ENCODE results near the gene PCOLCE2. TPM values are rescaled to one million over a fixed set of nuclear protein-coding genes. Genes with fewer than 3 reads are reported as not detected.

Gene PCOLCE2
- total and polyA plus RNA-seq, 8 donors = 0.23 to 2.5 (median 0.66) TPM

DNA sequence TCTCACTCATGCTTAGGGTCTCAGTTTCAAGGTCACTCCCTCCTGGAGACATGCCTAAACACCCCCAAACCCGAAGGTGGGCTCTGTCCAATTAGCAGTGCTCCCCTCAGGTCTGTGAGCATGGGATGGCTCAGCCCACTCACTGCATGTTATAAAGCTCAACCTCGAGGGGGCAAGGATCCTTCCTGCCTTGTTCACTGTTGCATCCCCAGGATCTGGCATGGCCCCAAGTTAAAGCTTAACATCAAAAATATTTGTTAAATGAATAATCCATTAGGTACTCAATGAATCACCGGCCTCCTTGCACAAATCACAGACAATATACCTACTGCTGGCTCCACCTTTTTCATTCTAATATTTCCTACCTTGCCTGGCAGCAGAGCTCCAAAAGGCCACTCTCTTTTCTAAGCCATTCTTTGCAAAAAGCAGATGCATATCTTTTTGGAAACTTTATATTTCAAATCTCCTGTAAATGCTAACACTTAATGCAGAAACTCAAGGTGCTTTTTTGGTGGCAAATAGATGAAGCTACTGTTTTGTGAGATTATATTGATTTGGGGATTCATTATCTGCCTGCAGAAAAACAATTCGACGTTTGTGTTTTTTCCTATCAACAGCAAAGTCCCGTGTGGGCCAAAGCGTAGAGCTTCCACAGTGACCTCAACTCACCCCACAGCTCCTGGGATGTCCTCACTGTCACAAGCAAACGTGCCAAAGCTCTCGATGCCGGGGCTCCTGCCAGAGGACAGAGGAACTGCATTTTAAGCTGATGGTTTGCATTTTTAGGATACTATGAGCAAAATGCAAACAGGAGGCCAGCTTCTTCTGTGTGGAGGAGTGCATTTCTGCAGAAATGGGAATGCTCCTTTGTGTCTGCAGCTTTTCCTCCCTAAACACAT is 35.4 kb downstream of the PCOLCE2 start:
- FAIRE-seq = no peak
- no peaks in the 10 kb centered on the region for H3K27me3 ChIP-seq
- DNase-seq = peak in 1 of 6 donors; percentile 20
- H3K27ac ChIP-seq = no peak overlapping the region
- no peak for TF ChIP-seq CTCF (IDR thresholded peaks at IDR 0.05)
- 24 to 26% methylated on average over 10 of the region's 10 CpGs for WGBS, 2 donors
- no peaks in the 10 kb centered on the region for H3K9me3 ChIP-seq
- no peak overlapping the region for H3K4me3 ChIP-seq
- ATAC-seq = peak in 3 of 4 donors; percentile 4 to 17 (median 14)
- peaks cover 0 to 3% (median 0%) of the 10 kb centered on the region in 3 donors for H3K4me1 ChIP-seq
- intact Hi-C loops (cut with DNase I) = no loop called here
- H3K36me3 ChIP-seq = no peaks in the 10 kb centered on the region

DNA sequence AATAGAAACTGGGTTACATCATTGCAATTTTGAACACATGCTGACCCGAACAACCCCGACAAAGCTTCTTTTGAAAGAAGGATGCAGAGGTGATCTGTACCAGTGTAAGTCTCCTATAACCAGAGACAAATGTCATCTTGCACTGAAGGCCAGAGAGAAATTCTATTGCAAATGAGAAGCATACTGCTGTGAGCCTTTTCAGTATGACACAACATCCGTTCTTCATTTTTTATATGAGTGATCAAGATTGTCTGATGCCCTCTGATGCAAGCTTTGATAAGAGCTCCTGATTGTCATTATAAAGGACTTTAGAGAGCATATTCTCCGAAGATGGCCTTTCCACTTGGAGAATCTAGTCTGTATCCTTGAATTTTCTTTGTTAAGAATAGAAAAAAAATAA is 36.9 kb downstream of the PCOLCE2 start:
- Histone ChIP-seq H3K36me3 (no peaks in the 10 kb centered on the region), H3K9me3 (no peaks in the 10 kb centered on the region), H3K4me3 (no peak overlapping the region), H3K4me1 (peaks cover 0 to 7% (median 0%) of the 10 kb centered on the region in 3 donors), H3K27ac (no peak overlapping the region), H3K27me3 (no peaks in the 10 kb centered on the region)
- intact Hi-C loops (cut with DNase I) = no loop called here
- no peak for TF ChIP-seq CTCF (IDR thresholded peaks at IDR 0.05)
- FAIRE-seq = no peak
- no peak for DNase-seq
- 73 to 85% methylated on average over 4 of the region's 4 CpGs for WGBS, 2 donors
- no peak for ATAC-seq

- H3K36me3 ChIP-seq = no peaks in the 10 kb centered on the region
- ATAC-seq = peak in 3 of 4 donors; percentile 43 to 79 (median 75)
- H3K4me1 ChIP-seq = peaks cover 0 to 9% (median 0%) of the 10 kb centered on the region in 3 donors
- peak in 1 of 6 donors; percentile 19 for DNase-seq
- TF ChIP-seq CTCF (IDR thresholded peaks at IDR 0.05) = no peak
- intact Hi-C loops (cut with DNase I) = no loop called here
- WGBS, 2 donors = 76 to 93% methylated on average over 2 of the region's 2 CpGs
- H3K27me3 ChIP-seq = no peaks in the 10 kb centered on the region
- no peak for FAIRE-seq
- no peaks in the 10 kb centered on the region for H3K9me3 ChIP-seq
- H3K4me3 ChIP-seq = no peak overlapping the region
- no peak overlapping the region for H3K27ac ChIP-seq
These were observed 38.4 kb downstream of the PCOLCE2 start for GRCh38 chr3:142850395-142851023.

GRCh38 chr3:142849148-142849547 is 39.7 kb downstream of the PCOLCE2 start:
- no peak overlapping the region for H3K4me3 ChIP-seq
- H3K27ac ChIP-seq = no peak overlapping the region
- DNase-seq (no peak), ATAC-seq (no peak), FAIRE-seq (no peak)
- H3K27me3 ChIP-seq = no peaks in the 10 kb centered on the region
- H3K9me3 ChIP-seq = no peaks in the 10 kb centered on the region
- intact Hi-C loops (cut with DNase I) = no loop called here
- no peak for TF ChIP-seq CTCF (IDR thresholded peaks at IDR 0.05)
- H3K4me1 ChIP-seq = peaks cover 0 to 9% (median 0%) of the 10 kb centered on the region in 3 donors
- H3K36me3 ChIP-seq = no peaks in the 10 kb centered on the region
- 85 to 95% methylated on average over 3 of the region's 3 CpGs for WGBS, 2 donors
